SK-N-SH (cell line): ENCODE data around the gene CDH2. TPM values are rescaled to one million over a fixed set of nuclear protein-coding genes. Genes with fewer than 3 reads are reported as not detected.

Experiments used
- CTCF ChIA-PET: fragments of 300-600, 350-600 bp; formaldehyde crosslinking; extraction: SDS; loops from one replicate; lab custom pipeline; 2021; lab: Yijun Ruan, JAX
- POLR2A ChIA-PET: fragments of 350-600 bp; sonication (Branson Sonifier 250); formaldehyde crosslinking; extraction: SDS; loops from one replicate; lab custom pipeline; 2020; ENCODE audit warnings: antibody characterized with exemption, inconsistent platforms; lab: Yijun Ruan, JAX
- DNase-seq: peaks from one replicate; pipeline ENCODE4 v3.0.0; 2012
- H2AFZ ChIP-seq: fragments of 200-600 bp; sonication (generic); 2 replicates; pipeline ENCODE4 v1.8.1; 2016; ENCODE audit warnings: antibody characterized with exemption, mild to moderate bottlenecking, low read depth
- H3F3A ChIP-seq: fragments of 200-600 bp; sonication (generic); replicated peaks from 2 replicates; pipeline ENCODE3; 2016; ENCODE audit warnings: antibody characterized with exemption, mild to moderate bottlenecking; ENCODE audit not compliant: insufficient read depth
- H3K27ac ChIP-seq, 2 experiments: fragments of 200-500 bp in 1 of 2; fragments of 200-600 bp in 1 of 2; sonication (Bioruptor generic) in 1 of 2; sonication (generic), shearing (Covaris generic) in 1 of 2; 2 replicates each; pipeline versions ENCODE4 v1.5.1 to v1.6.1; 2014 to 2016; ENCODE audit warnings: low read depth in 2 of 2, inconsistent platforms in 1 of 2, low read length in 1 of 2, mild to moderate bottlenecking in 1 of 2, mixed read lengths in 1 of 2
- H3K27me3 ChIP-seq: fragments of 200-600 bp; sonication (generic), shearing (Covaris generic); 2 replicates; pipeline ENCODE4 v1.6.1; 2016; ENCODE audit warnings: mixed run types; ENCODE audit not compliant: insufficient read depth
- H3K36me3 ChIP-seq, 2 experiments: fragments of 200-500 bp in 1 of 2; fragments of 200-600 bp in 1 of 2; sonication (Bioruptor generic) in 1 of 2; sonication (generic) in 1 of 2; replicated peaks in 1 of 2; 2 replicates each; pipeline versions ENCODE3 to v1.5.1; 2014 to 2016; ENCODE audit warnings: low read length in 1 of 2, mild to moderate bottlenecking in 1 of 2; ENCODE audit not compliant: insufficient read depth in 2 of 2, control insufficient read depth in 1 of 2
- H3K4me1 ChIP-seq, 2 experiments: fragments of 200-500 bp in 1 of 2; fragments of 200-600 bp in 1 of 2; sonication (Bioruptor generic) in 1 of 2; sonication (generic), shearing (Covaris generic) in 1 of 2; 2 replicates each; pipeline versions ENCODE4 v1.5.1 to v1.6.1; 2014 to 2016; ENCODE audit warnings: low read depth in 1 of 2, low read length in 1 of 2, mixed run types in 1 of 2; ENCODE audit not compliant: insufficient read depth in 2 of 2, control insufficient read depth in 1 of 2
- H3K4me2 ChIP-seq: fragments of 200-600 bp; sonication (generic), shearing (Covaris generic); 2 replicates; pipeline ENCODE4 v1.6.1; 2017; ENCODE audit warnings: mixed run types
- H3K4me3 ChIP-seq, 2 experiments: fragments of 200-500 bp in 1 of 2; fragments of 200-600 bp in 1 of 2; sonication (Bioruptor generic) in 1 of 2; sonication (generic), shearing (Covaris generic) in 1 of 2; 2 replicates each; pipeline versions ENCODE4 v1.5.1 to v1.8.1; 2014 to 2016; ENCODE audit warnings: low read depth in 2 of 2, inconsistent platforms in 1 of 2, low read length in 1 of 2, mild to moderate bottlenecking in 1 of 2, mixed read lengths in 1 of 2, moderate library complexity in 1 of 2
- H3K79me2 ChIP-seq: fragments of 200-600 bp; sonication (generic); 2 replicates; pipeline ENCODE4 v1.8.1; 2017; ENCODE audit warnings: mild to moderate bottlenecking; ENCODE audit not compliant: insufficient read depth
- H3K9ac ChIP-seq: fragments of 200-600 bp; sonication (generic); 2 replicates; pipeline ENCODE4 v1.6.1; 2017; ENCODE audit warnings: mixed run types
- H3K9me2 ChIP-seq: fragments of 200-600 bp; sonication (generic); 2 replicates; pipeline ENCODE4 v1.6.1; 2017; ENCODE audit warnings: mixed run types
- H3K9me3 ChIP-seq: fragments of 200-600 bp; sonication (generic); 2 replicates; pipeline ENCODE4 v1.6.1; 2017; ENCODE audit warnings: mixed run types, mild to moderate bottlenecking, moderate library complexity
- H4K20me1 ChIP-seq: fragments of 200-600 bp; sonication (generic); 2 replicates; pipeline ENCODE4 v1.6.1; 2017; ENCODE audit warnings: mild to moderate bottlenecking, mixed run types; ENCODE audit not compliant: insufficient read depth
- CHD2 ChIP-seq: fragments of 150-350 bp; IDR thresholded peaks from 2 replicates; pipeline ENCODE4 v1.6.1; 2018; ENCODE audit warnings: low read length; ENCODE audit not compliant: partially characterized antibody
- CTCF ChIP-seq: fragments of 200-600 bp; sonication (generic); IDR thresholded peaks from 2 replicates; pipeline ENCODE4 v1.6.1; 2017; ENCODE audit warnings: antibody characterized with exemption, mild to moderate bottlenecking, moderate library complexity
- ELF1 ChIP-seq: IDR thresholded peaks from 2 replicates; pipeline ENCODE4 v1.4.0; 2012
- EP300 ChIP-seq, 2 experiments: IDR thresholded peaks; 2 replicates each; pipeline versions ENCODE4 v1.4.0 to v1.6.1; 2012; ENCODE audit warnings: borderline replicate concordance in 1 of 2, low read depth in 1 of 2, low read length in 1 of 2
- EZH2phosphoT487 ChIP-seq: fragments of 200-600 bp; sonication (generic); IDR thresholded peaks from 2 replicates; pipeline ENCODE4 v1.6.1; 2017; ENCODE audit warnings: low read depth, mixed run types, mild to moderate bottlenecking, antibody characterized with exemption, moderate library complexity, borderline replicate concordance
- FOSL2 ChIP-seq: IDR thresholded peaks from 2 replicates; pipeline ENCODE4 v1.4.0; 2012; ENCODE audit warnings: low read depth, mild to moderate bottlenecking, moderate library complexity, borderline replicate concordance
- FOXM1 ChIP-seq: IDR thresholded peaks from 2 replicates; pipeline ENCODE4 v1.4.0; 2012; ENCODE audit warnings: low read depth, mild to moderate bottlenecking
- IRF3 ChIP-seq: fragments of 150-350 bp; IDR thresholded peaks from 2 replicates; pipeline ENCODE4 v1.6.1; 2016; ENCODE audit warnings: mild to moderate bottlenecking, low read depth, low read length
- MEF2A ChIP-seq: IDR thresholded peaks from 2 replicates; pipeline ENCODE4 v1.4.0; 2012; ENCODE audit warnings: low read depth, borderline replicate concordance
- MXI1 ChIP-seq: IDR thresholded peaks from 2 replicates; pipeline ENCODE4 v1.6.1; 2012; ENCODE audit warnings: mild to moderate bottlenecking, low read depth, low read length, improper control_type of control experiment
- POLR2AphosphoS5 ChIP-seq: IDR thresholded peaks from 2 replicates; pipeline ENCODE4 v1.6.1; 2012; ENCODE audit warnings: low read depth, low read length
- RAD21 ChIP-seq: IDR thresholded peaks from 2 replicates; pipeline ENCODE4 v1.6.1; 2012; ENCODE audit warnings: mild to moderate bottlenecking, low read length
- REST ChIP-seq: IDR thresholded peaks from 2 replicates; pipeline ENCODE4 v1.6.1; 2012; ENCODE audit warnings: mild to moderate bottlenecking, low read depth, low read length, moderate library complexity
- RFX5 ChIP-seq: IDR thresholded peaks from 2 replicates; pipeline ENCODE4 v1.6.1; 2012; ENCODE audit warnings: mild to moderate bottlenecking, improper control_type of control experiment, low read length
- SMC3 ChIP-seq: IDR thresholded peaks from 2 replicates; pipeline ENCODE4 v1.6.1; 2012; ENCODE audit warnings: low read depth, low read length, improper control_type of control experiment
- TAF1 ChIP-seq: IDR thresholded peaks from 2 replicates; pipeline ENCODE4 v1.6.1; 2012; ENCODE audit warnings: low read depth, mild to moderate bottlenecking, low read length, moderate library complexity, borderline replicate concordance
- USF1 ChIP-seq: IDR thresholded peaks from 2 replicates; pipeline ENCODE4 v1.4.0; 2012; ENCODE audit warnings: low read depth, borderline replicate concordance
- YY1 ChIP-seq: IDR thresholded peaks from 2 replicates; pipeline ENCODE4 v1.4.0; 2012; ENCODE audit warnings: low read depth, mild to moderate bottlenecking
- ZBTB33 ChIP-seq: IDR thresholded peaks from 2 replicates; pipeline ENCODE4 v1.4.0; 2012; ENCODE audit warnings: low read depth, borderline replicate concordance
- WGBS: methylation state at CpG from one replicate; pipeline ENCODE4 v1.1.6; 2017; ENCODE audit warnings: low lambda C conversion rate; 5-methylcytosine and 5-hydroxymethylcytosine counted together
- polyA plus RNA-seq, 3 experiments: library from polyadenylated mRNA; depleted of rRNA; stranded (reverse); fragments of >200 nt; gene quantifications; 2 replicates each; pipeline ENCODE4 v1.2.3, GENCODE V29; 2012

Gene CDH2
- polyA plus RNA-seq, 1 of the 3 experiments (the other 2 are of a cell fraction) = 146 TPM

- no peak for TF ChIP-seq USF1
- peak in 1 of 2 experiments; percentile 74; a peak in 1 of 4 replicates for TF ChIP-seq EP300 (IDR thresholded peaks at IDR 0.05; ENCODE audit: borderline replicate concordance in 1 of 2, low read depth in 1 of 2, low read length in 1 of 2)
- TF ChIP-seq MXI1 = no peak
- no peak for TF ChIP-seq RFX5
- TF ChIP-seq YY1 = no peak
- TF ChIP-seq ZBTB33 = no peak
- no peak for TF ChIP-seq RAD21
- no peak for TF ChIP-seq EZH2phosphoT487
- no peak for TF ChIP-seq SMC3
- TF ChIP-seq MEF2A = peak; percentile 80
- TF ChIP-seq IRF3 = no peak
- TF ChIP-seq POLR2AphosphoS5 = no peak; the same call in 1 of the 2 replicates
- peak; percentile 37; the same call in 1 of the 2 replicates for TF ChIP-seq FOXM1
- TF ChIP-seq ELF1 = no peak
- TF ChIP-seq FOSL2 = peak; percentile 68; the same call in 1 of the 2 replicates
- no peak for TF ChIP-seq CTCF
Observed at GRCh38 chr18:28183418-28184078, 6.6 kb upstream of the CDH2 start (continued).

GRCh38 chr18:28181616-28182015 lies 4.7 kb upstream of the CDH2 start:
- Histone ChIP-seq H3K9me2 (no peaks in the 10 kb centered on the region), H3K4me1 (peaks cover 0 to 10% of the 10 kb centered on the region in 2 experiments; a peak in 3 of 4 replicates), H3K79me2 (peaks cover 42% of the 10 kb centered on the region), H3K36me3 (no peaks in the 10 kb centered on the region), H3K9me3 (no peaks in the 10 kb centered on the region), H2AFZ (no peak overlapping the region), H3K27ac (peak overlapping the region in 1 of 2 experiments; percentile 84; a peak in 1 of 4 replicates), H3K27me3 (no peaks in the 10 kb centered on the region), H4K20me1 (no peaks in the 10 kb centered on the region), H3F3A (peaks cover 32% of the 10 kb centered on the region), H3K9ac (no peak overlapping the region), H3K4me3 (no peak overlapping the region), H3K4me2 (no peak overlapping the region)
- POLR2A ChIA-PET = no interaction called here
- WGBS = 86% methylated on average over 2 of the region's 2 CpGs
- no peak for DNase-seq
- CTCF ChIA-PET = no interaction called here
- TF ChIP-seq EZH2phosphoT487 = no peak
- TF ChIP-seq TAF1 = no peak
- TF ChIP-seq FOSL2 = no peak
- TF ChIP-seq REST = no peak
- no peak for TF ChIP-seq IRF3
- TF ChIP-seq YY1 = no peak
- no peak for TF ChIP-seq CHD2
- TF ChIP-seq MEF2A = no peak
- TF ChIP-seq ELF1 = no peak
